ENCODE measurements around the gene PRKCQ.

PRKCQ gene

DNA sequence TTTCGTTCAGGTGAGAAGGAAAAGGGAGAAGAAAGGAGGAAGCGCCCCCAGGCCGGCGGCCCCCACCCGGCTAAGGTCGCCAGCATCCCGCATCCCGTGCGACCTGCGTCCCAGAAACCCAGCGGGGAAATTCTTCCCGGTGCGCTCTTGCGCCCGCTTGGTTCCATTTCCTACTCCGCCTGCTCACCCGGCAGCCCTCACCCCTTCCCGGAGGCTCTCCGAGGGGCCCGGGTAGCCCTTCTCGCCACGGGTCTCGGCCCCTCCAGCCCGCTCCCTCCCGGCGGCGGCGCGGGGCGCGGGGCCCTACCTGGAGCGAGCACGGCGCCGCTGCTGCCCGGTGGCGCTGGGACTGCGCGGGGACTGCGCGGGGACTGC lies at the start of gene PRKCQ:
Gene PRKCQ, minus strand, starts transcription at position 373 of the 375 bp plus-strand sequence. CDS start 65,141 bp downstream, outside the sequence.
- no peak for FAIRE-seq

GRCh38 chr10:6625428-6625827 lies 45.4 kb upstream of the PRKCQ start:
- DNase-seq (ENCODE audit: insufficient read length, low spot score) (no peak), FAIRE-seq (no peak)

More for the DNA sequence above, at the start of gene PRKCQ:
- DNase-seq (ENCODE audit: insufficient read length, low spot score): peak; percentile 26

- no peak for FAIRE-seq
- DNase-seq (ENCODE audit: insufficient read length, low spot score): no peak
These were observed 44.3 kb upstream of the PRKCQ start for GRCh38 chr10:6624392-6624791.

- FAIRE-seq: no peak
- DNase-seq (ENCODE audit: insufficient read length, low spot score): no peak
These were observed 42.8 kb upstream of the PRKCQ start for GRCh38 chr10:6622921-6623320.

DNA sequence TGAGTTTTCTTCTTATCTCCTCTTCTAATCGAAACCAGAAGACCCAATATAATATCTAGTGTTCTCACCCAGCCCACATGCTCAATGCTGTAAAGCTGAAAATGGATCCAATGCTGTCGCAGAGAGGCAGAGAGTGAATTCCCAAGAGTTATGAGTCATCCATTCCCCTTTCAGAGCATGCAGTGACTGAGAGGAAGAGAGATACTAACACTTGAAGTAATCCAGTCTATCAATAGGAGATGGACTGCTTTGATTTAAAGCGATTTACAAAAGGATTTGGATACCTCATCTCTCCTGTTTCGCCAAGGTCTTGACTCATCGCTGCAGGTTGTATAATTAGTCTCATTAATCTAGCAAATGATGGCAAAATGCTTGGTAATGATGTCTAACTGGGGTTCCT lies 41.5 kb upstream of the PRKCQ start:
- FAIRE-seq (no peak), DNase-seq (ENCODE audit: insufficient read length, low spot score) (peak; percentile 24)

DNA sequence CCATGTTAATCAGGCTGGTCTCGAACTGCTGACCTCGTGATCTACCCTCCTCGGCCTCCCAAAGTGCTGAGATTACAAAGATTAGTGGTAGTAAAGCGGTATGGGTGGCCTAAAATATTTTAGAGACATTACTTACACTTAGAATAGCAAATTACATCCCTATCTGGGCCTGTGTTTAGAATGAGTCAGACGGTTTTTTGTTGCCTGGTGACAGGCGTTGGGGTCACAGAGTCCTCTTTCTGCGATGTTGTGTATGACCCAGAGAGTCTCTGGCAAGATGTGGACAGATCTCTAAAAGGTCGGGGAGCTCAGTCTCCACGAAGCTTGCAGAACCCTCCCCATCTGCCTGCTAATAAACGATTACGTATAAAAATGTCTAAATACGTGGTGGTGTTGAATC lies 39.6 kb upstream of the PRKCQ start:
- DNase-seq (ENCODE audit: insufficient read length, low spot score) (no peak), FAIRE-seq (no peak)

DNA sequence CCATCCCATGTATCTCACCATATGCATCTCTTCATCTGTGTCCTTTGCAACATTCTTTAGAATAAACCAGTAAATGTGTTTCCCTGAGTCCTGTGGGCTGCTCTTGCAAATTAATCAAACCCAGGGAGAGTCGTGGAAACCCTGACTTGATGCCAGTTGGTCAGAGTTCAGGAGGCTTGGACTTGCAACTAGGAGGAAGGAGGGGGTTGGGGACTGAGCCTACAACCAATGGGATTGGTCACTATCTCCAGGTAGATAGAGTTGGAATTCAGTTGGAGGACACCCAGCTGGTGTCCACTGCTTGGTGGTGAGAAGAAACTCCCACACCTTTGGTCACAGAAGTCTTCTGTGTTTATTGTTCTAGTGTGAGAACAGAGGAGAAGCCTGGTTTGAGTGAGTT lies 38.3 kb upstream of the PRKCQ start:
- DNase-seq (ENCODE audit: insufficient read length, low spot score) (no peak), FAIRE-seq (no peak)

DNA sequence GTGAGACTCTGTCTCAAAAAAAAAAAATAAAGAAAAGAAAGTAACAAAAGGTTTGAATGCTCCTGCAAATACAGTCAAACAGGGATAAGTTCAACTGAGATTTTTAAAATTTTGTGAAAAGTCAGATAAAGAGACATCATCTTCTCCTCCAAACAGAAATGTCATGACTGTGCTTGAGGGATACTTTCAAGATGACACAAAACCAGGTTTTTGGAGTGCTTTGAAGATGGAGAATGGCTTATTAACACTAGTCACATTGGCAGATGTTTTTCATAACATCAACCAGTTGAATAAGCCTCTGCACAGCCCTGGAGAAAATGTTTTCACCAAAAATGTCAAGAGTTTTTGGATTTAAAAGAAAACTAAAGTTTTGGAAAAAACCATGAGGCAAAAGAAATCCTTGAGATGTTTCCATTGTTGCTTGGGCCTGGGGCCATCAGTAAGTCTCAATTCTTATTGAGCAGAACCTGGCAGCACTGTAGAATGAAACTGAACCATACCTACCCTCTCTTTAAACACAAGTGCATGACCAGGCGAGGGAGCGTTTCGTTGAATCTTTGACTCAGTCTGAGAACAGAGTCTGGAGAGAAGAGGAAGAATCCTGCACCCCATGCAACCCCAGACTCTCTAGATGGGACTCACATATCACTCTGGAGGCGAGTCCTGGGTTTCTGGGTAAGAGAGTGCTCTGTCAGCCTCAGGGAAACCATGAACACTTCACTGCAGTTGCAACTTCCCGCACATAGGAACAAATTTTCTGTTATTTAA lies 37.4 kb upstream of the PRKCQ start:
- DNase-seq (ENCODE audit: insufficient read length, low spot score) (no peak), FAIRE-seq (no peak)

DNA sequence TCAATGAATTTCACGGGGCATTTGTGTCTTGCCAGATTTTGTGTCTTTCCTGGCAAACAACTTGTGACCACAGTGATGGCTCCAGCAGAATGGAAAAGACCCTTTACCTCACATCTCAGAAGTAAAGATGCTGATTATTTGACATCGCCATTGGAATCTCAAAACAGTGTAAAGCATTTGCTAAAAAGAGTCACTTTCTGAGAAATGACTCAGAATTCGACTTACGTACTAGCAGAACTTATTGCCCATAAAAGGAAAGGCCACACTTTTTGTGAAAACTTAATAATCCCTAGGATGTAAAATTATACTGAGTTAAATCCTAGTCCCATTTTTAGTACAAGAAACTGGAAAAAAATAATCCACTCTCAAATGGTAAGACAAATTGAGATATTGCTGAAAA lies 35.9 kb upstream of the PRKCQ start:
- no peak for FAIRE-seq
- no peak for DNase-seq (ENCODE audit: insufficient read length, low spot score)

GRCh38 chr10:6612371-6612770 lies 32.3 kb upstream of the PRKCQ start:
- DNase-seq (ENCODE audit: insufficient read length, low spot score) (no peak), FAIRE-seq (no peak)

- no peak for DNase-seq (ENCODE audit: insufficient read length, low spot score)
- no peak for FAIRE-seq
These were observed 30.6 kb upstream of the PRKCQ start for GRCh38 chr10:6610647-6611046.

DNA sequence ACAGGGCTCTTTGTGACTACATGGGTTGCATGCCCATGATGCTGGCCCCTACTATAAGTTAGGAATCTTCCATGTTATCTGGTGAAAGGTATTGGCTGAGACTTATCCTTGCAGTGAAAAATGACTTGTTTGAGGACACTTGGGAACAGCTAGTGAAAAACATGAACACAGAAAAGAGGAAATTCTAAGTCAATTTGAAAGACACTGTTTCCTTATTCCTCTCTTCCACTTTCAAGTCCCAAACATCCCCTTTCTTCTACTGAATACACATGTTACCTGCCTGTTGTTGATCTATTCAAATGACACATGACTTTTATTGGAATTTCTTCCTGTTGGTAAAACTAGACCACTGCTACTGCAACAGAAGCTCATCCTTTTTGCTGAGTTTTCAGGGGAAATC lies 29.5 kb upstream of the PRKCQ start:
- no peak for DNase-seq (ENCODE audit: insufficient read length, low spot score)
- no peak for FAIRE-seq

GRCh38 chr10:6607778-6608177 lies 27.7 kb upstream of the PRKCQ start:
- DNase-seq (ENCODE audit: insufficient read length, low spot score): no peak
- no peak for FAIRE-seq

DNA sequence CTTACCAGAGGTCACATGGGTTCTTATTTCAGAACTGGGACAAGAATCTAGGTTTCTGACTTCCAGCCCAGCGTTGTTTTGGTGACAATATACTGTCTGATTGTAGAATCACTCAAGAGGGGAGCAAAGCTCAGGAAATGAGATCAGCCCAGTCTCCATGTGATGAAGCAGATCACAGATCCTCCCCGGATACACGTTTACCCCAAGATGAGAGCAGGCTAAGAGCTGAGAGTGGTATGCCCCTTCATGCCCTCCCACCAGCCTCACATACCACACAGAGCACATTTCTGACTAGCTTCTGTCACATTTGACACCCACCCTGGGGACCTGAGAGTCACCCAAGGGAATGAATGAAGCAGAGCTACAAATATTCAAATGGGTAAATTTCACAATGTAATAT lies 27.1 kb upstream of the PRKCQ start:
- FAIRE-seq: no peak
- DNase-seq (ENCODE audit: insufficient read length, low spot score): no peak

GRCh38 chr10:6603142-6604125 lies 23.4 kb upstream of the PRKCQ start:
- DNase-seq (ENCODE audit: insufficient read length, low spot score): no peak
- FAIRE-seq: no peak

GRCh38 chr10:6602700-6603084 lies 22.6 kb upstream of the PRKCQ start:
- FAIRE-seq (no peak), DNase-seq (ENCODE audit: insufficient read length, low spot score) (no peak)

GRCh38 chr10:6602026-6602699 lies 22.1 kb upstream of the PRKCQ start:
- DNase-seq (ENCODE audit: insufficient read length, low spot score) (no peak), FAIRE-seq (no peak)

DNA sequence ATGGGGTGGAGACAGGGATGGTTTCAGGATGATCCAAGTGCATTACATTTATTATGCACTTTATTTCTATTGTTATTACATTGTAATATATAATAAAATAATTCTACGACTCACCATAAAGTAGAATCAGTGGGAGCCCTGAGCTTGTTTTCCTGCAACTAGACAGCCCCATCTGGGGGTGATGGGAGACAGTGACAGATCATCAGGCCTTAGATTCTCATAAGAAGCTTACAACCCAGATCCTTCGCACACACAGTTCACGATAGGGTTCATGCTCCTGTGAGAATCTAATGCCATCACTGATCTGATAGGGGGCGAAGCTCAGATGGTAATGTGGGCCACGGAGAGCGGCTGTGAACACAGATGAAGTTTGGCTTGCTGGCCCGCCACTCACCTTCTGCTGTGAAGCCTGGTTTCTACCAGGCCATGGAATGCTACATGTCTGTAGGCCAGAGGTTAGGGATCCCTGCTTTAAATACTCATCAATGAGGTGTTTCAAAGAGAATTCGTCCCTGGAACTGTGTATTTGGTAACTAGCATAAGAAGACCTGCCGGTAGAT lies 21.2 kb upstream of the PRKCQ start:
- DNase-seq (ENCODE audit: insufficient read length, low spot score) (no peak), FAIRE-seq (no peak)

GRCh38 chr10:6600224-6600987 lies 20.3 kb upstream of the PRKCQ start:
- no peak for FAIRE-seq

DNA sequence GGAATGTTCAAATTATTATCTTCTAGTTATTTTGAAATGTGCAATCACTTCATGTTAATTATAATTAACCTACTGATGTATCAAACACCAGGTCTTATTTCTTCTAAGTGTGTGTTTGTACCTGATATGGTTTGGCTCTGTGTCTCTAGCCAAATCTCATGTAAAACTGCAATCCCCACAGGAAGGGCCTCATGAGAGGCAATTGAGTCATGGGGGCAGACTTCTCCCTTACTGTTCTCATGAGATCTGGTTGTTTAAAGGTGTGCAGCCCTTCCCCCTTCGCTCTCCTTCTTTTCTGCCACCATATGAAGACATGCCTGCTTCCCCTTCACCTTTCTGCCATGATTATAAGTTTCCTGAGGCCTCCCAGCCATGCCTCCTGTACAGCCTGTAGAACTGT lies 18.6 kb upstream of the PRKCQ start:
- FAIRE-seq (no peak), DNase-seq (ENCODE audit: insufficient read length, low spot score) (no peak)

More at GRCh38 chr10:6600224-6600987, 20.3 kb upstream of the PRKCQ start:
- DNase-seq (ENCODE audit: insufficient read length, low spot score): no peak

All from HTR-8/SVneo (cell line).